Eye (tissue), 1 donor: ENCODE measurements around the gene GDNF.

Experiments used
- DNase-seq: peaks from one replicate; pipeline ENCODE4 v3.0.0-alpha.2; 2015

Gene GDNF

DNA sequence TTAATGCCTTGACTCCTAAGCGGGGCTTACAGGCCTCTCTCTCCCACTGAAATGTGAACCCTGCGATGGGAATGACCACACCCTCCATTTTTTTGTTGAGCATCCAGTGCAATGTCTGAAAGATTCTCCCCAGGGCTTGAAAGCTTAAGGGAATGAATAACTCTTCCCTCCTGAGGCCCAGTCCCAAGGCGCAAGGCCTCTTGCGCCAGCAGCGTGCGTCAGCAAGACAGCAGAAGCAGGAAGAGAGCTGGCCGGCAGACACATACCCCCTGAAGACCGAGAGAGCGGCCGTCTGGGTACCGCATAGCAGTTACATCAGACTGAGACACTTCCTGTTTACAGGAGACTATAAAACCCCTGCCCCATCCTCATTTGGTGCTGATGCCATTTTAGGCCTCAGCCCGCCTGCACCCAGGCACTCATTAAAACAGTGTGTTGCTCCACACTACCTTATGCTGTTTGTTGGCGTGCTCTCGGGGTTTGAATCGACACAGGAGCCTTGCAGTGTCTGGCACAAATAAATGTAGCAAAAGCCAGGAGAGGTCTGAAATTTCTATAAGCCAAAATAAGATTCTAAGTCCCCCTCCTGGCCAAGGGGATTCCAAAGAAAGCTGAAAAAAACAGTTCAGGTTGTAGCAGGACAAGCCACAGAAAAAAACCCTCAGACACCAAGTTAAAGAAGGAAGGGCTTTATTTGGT is 62.3 kb downstream of the GDNF start:
- DNase-seq: no peak

DNA sequence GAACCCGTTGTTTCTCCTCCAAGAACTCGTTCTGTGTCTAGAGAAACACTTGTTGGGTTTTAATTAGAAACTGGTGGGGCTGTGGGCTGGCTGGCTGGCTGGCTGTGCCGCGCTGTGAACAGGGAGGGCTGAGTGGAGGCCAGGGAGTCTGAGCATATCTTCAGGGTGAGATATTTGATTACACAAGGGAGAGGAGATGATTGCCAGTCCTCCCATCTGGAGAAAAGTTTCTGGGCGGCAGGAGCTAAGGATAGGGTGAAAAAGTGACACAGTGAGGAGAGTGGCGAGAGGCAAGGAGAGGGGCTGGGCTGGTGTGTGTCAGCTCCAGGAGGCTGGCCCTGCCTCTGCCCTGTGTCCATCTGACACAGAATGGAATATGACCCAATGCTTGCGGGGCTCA is 63.0 kb downstream of the GDNF start:
- no peak for DNase-seq

DNA sequence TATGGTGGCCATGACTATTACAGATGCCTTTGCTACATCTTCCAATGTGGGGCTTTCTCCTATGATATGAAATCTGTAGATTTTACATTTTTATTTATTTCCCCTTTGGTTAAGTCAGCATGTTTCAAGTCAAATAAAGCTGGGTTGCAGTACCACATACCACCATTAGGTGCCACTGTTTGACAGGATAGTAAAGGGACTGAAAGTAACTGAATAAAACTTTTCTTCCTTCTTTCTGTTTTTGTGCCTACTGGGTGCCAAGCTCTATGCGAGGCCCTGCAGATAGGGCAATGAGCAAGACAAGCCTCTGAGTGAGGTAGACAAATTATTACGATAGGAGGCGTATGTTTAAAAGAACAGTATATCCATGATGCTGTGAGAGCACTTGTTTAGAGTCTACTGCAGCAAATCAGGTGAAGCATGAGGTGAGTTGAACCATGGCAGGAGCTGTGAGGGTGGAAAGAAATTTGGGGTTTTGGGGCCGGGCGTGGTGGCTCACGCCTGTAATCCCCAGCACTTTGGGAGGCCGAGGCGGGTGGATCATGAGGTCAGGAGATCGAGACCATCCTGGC is 64.8 kb downstream of the GDNF start:
- no peak for DNase-seq

DNA sequence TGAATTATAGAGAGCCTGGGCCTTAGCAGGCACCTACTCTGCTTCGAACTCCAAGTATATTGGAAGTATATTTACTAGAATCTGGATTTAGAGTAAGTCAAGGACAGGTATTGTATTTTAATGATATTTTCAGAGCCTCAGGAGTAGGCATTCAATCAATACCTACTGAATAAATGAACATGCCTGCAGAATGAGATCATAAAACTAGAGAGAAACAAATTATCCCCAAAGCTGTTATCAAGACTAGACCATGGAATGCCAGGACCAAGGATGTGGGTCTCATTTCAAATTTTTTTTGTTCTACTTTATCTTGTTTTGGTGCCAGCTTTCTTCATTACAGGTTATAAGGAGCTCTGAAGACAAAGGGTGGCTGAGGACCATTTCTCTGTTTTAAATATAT is 66.0 kb downstream of the GDNF start:
- no peak for DNase-seq

DNA sequence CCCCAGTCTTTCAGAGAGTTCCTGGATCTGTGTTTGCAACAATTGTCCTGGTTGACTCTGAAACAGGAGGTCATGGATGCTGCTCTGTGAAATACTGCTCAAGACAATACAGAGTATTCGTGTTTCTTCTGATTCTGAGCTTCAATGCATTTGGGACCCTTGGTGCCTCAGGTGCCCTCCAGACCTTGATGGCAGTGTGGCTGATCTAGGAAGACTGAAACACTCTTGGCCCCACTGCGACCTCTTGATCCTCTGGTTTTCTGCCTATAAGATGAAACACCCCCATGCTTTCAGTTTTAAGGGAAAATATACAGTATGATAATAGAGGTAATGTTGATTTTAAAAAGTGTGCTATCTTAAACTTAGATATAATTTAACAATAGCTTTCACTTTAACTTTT is 67.6 kb downstream of the GDNF start:
- DNase-seq: no peak

DNA sequence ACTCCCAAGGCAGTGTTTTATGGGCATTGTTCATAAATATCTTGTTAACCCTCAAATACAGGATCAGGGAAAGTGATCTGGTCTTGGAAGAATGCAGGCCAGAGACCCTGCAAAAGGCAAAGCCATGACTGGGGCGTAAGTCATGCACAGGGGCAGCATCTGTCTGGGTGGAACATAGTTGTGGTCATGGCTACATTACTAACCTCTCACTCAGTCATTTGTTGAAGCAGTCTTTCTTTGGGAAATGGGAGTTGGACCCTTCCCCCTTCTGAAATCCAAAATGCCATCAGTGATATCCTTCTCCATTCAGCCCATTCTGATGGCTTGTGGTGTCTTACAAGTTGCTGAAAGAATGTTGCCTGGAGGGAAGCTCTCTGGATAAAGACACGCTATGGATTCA is 68.1 kb downstream of the GDNF start:
- DNase-seq: peak; percentile 30

DNA sequence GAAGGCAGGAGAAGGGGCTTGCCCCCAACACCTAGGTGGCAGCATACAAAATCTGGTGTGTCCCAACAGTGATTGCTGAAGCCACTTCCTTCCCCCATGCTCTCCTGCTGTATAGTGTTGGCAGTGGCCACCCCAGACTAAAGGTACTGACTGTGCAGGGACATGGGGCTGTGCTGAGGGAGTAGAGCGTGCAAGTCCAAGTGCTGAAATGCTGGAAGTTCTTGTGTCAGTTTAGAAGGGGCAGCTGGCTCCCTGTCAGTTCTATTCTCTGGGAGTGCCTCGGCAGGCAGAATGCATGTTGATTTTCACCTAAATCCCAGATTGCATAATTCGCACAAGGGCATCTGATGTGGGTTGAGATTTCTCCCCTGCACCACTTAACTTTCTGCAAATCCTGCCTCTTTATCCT is 68.6 kb downstream of the GDNF start:
- DNase-seq: no peak

DNA sequence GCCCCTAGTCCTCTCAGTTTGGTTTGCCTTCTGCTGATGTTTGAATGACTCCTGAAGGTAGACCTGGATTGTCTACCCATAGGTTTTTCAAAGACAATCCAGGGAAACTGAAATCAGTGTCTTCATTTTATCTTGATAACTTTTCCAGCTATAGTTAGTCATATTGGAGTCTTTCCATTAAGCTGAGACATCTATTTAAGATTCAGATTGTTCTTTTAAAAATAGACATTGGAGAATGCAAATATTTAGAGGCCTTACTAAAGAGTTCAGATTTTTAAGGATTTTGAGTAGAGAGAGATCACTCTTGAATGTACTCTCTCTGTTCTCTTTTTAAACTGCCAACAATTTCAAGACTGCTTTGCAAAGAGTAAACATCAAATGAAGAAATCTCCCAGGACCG is 69.1 kb downstream of the GDNF start:
- DNase-seq: no peak

DNA sequence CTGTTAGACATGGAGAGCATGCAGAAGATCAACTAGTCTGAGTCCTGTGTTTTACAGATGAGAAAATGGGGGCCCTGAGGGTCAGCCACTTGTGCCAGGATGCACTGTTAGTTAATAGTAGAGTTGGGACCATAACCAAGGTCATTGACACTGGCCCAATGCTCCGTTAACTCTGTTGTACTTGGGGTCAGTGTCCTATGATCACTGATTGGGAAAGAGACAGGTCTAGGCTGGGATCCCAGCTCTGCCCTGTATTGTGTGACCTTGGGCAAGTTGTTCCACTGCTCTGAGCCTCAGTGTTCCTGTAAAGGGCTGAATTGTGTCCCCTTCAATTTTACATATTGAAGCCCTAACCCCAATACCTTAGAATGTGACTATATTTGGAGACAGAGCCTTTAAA is 70.0 kb downstream of the GDNF start:
- DNase-seq: no peak

DNA sequence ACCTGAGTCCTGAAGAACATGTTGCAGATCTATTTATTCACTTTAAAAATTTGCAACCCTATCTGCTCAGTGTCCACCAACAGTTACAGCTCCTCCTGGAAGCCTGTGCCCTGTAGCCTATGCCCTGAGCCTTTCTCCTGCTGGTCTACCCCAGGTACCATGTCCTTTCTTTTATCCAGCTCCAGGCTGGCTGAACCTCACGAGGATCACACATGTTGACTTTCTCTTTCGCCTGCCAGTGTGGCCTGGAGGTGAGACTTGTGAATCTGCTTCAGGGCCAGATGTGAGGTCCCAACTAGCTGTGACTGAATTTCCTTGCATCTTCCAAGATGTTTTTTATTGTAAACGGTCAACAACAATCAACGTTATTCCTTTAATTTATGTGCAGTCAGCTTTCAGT is 70.7 kb downstream of the GDNF start:
- no peak for DNase-seq

DNA sequence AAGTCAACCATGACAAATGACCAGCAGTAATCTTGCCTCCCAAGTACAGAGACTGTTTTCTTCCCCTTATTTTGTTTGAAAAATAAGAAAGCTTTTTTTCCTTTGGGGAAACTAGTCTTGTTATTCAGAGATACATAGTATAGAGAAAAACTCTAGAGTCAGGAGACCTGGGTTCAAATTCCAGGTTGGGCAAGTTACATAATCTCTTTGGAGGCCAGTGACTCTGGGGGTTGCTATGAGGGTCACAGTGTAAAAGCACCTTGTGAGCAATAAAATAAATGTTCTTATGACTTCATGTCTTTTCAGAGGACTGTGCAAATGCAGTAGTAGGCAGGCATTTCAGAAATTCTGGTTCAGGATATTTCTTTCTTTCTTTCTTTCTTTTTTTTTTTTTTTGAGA is 71.5 kb downstream of the GDNF start:
- DNase-seq: no peak

DNA sequence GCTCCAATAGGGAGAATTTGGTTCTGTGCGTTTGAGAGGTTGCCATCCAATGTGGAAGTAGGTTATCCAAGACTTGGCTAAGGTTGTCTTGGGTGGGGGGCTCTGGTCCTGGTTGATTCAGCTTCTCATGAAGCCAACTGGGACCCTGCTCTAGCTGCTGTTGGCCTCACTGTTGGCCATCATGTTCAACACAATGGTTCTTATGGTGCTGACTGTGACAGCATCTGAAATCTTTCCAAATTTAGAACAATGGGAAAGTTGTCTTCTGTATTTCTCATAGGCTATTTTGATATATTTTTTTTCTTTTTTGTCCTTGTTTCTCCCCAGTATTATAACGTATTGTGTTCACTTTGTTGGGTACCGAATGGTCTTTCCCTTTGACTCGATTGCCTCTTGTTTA is 71.9 kb downstream of the GDNF start:
- DNase-seq: no peak

DNA sequence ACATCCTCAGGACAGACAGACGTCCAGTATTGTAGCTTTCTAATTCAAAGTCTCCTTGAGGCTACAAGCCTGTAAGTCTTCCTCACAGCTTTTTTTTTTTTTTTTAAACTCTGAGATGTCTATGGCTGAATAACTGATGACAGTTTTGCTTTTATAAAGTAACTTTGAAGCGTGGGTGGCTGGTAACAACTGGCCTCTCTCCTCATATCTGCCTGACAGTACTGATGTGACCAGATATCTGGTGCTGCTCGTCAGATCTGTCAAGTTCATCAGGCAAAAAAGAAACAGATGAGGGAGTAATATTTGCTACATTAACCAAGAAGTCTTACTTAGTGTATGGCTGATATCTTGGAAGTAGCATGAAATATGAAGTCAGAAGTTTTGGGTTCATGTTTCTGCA is 72.6 kb downstream of the GDNF start:
- DNase-seq: no peak
